ENCODE data around the gene FHIP1B.

DNA sequence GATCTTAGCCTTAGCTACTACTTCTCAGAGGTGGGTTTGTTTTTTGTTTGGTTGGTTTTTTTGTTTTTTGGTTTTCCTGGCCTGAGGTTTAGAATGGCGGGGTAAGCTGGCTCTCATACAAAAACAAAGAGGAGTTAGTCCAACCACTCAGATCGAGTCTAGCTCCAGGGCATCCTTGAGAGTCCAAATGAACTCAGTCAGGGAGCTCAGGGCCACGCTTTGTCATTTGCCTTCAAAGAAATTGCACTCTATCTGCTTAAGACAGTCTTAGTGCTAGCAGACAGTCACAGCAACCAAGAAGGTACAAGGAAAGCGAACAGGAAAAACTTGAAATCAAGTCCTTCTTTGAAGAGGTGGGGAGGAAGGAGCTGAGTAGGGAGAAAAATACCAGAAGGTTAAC lies 17.9 kb downstream of the FHIP1B start:
- TF ChIP-seq, protein P1, sequence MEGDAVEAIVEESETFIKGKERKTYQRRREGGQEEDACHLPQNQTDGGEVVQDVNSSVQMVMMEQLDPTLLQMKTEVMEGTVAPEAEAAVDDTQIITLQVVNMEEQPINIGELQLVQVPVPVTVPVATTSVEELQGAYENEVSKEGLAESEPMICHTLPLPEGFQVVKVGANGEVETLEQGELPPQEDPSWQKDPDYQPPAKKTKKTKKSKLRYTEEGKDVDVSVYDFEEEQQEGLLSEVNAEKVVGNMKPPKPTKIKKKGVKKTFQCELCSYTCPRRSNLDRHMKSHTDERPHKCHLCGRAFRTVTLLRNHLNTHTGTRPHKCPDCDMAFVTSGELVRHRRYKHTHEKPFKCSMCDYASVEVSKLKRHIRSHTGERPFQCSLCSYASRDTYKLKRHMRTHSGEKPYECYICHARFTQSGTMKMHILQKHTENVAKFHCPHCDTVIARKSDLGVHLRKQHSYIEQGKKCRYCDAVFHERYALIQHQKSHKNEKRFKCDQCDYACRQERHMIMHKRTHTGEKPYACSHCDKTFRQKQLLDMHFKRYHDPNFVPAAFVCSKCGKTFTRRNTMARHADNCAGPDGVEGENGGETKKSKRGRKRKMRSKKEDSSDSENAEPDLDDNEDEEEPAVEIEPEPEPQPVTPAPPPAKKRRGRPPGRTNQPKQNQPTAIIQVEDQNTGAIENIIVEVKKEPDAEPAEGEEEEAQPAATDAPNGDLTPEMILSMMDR (IDR thresholded peaks at IDR 0.05 in 8 of 11, conservative IDR thresholded peaks at IDR 0.05 in 3 of 11) = no peak
- no peak for TF ChIP-seq POLR2AphosphoS5 (IDR thresholded peaks at IDR 0.05)

Data from spleen (tissue), 7 donors.